Astrocyte (in vitro differentiated cells and primary cell): ENCODE results near the gene BTLA.

ENCODE experiments used
- CTCF ChIP-seq: IDR thresholded peaks from 2 replicates; pipeline ENCODE4 v1.5.1; 2011; ENCODE audit warnings: low read depth, mild to moderate bottlenecking, inconsistent platforms, low read length, moderate library complexity; ENCODE audit not compliant: insufficient read depth
- EZH2 ChIP-seq: IDR thresholded peaks from 2 replicates; pipeline ENCODE4 v1.6.1; 2012; ENCODE audit warnings: mild to moderate bottlenecking, low read length, inconsistent platforms; ENCODE audit not compliant: insufficient read depth

- no peak for TF ChIP-seq CTCF
- no peak for TF ChIP-seq EZH2
Measured at GRCh38 chr3:112508261-112508660, 9.0 kb upstream of the BTLA start.
